HG03064 (cell line): ENCODE results near the gene ARMS2.

Source experiments
- ATAC-seq: cut with Tn5 transposase; IDR thresholded peaks from one replicate; pipeline ENCODE4 v1.9.1; 2021; ENCODE audit warnings: low read depth; ENCODE audit not compliant: unreplicated experiment

Gene ARMS2

DNA sequence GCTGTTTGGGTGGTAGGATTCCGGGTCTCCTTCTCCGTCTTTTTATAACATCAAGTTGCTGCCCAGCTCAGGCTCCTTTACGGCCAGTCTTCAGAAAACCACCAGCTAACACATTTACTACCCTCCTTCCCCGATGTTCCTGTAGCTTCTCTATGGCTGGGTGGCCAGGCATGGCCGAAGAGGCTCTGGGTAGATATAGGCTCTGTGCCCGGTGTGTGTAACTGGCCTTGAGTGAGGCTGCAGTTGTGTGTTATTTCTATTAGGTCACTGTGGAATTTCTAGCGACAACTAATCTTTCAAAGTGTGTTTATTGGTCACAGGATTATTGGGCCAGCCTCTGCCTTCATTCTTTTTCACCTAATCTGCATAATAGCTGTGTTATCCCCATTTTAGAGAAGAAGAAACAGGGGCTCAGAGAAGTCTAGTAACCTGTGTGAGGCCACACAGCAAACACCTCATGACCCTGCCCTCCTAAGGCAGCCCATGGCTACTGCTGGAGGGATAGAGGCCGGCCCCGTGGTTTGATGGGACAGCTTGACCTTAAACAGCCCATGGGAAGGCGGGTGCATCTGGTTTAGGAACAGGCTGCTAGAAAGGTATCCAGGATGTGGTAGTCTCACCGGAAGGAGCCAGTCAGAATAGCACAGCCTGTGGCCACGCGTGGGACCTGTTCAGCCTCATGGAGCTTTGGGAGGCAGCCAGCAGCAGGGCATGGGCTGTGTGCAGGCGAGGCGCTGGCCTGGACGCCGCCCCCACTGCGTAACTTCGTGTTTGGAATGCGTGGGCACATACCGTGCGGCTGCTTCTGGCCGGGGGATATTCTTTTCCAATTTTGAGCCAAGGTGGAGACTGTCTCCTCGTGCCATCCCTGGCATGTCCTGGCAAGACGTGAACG lies 36.6 kb downstream of the ARMS2 start:
- ATAC-seq, result no peak

DNA sequence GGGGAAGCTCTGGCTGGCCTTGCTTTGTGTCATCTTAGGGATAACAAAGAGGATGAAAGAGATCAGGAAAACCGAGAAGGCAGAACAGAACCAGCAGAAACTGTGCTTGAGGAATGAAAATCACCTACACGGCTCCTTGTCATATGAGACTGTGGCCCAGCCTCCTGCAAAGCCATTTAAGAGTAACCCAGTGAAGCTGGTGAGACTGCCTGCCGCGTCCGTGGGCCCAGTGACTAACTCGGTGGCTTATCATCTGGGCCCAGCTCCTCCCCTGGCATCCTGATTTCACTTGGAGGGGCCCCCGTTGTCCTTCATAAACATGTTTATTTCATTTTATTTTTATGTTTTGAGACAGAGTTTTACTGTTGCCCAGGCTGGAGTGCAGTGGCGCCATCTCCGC lies 37.6 kb downstream of the ARMS2 start:
- no peak for ATAC-seq

- ATAC-seq, result no peak
These were observed 38.6 kb downstream of the ARMS2 start for GRCh38 chr10:122492999-122493481.

DNA sequence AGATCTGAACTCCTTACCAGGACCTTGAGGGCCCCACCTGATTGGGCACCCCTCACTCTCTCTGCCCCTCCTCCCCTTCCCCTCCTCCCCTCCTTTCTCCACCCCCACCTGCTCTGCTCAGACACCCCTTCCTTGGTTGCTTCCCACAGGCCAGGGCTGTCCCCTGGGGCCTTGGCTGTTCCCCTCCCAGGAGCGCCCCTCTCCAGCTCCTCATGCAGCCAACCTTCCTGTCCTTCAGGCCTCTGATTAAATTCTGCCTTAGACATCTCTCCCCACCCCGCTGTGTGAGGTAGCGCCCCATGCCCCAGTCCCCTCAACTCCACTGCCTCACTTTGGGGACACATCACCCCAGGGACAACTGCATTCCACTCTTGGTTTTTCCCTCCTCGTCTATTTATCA lies 39.3 kb downstream of the ARMS2 start:
- no peak for ATAC-seq

- no peak for ATAC-seq
These were observed 39.8 kb downstream of the ARMS2 start for GRCh38 chr10:122494173-122494820.

GRCh38 chr10:122494833-122495232 lies 40.4 kb downstream of the ARMS2 start:
- ATAC-seq, result no peak

DNA sequence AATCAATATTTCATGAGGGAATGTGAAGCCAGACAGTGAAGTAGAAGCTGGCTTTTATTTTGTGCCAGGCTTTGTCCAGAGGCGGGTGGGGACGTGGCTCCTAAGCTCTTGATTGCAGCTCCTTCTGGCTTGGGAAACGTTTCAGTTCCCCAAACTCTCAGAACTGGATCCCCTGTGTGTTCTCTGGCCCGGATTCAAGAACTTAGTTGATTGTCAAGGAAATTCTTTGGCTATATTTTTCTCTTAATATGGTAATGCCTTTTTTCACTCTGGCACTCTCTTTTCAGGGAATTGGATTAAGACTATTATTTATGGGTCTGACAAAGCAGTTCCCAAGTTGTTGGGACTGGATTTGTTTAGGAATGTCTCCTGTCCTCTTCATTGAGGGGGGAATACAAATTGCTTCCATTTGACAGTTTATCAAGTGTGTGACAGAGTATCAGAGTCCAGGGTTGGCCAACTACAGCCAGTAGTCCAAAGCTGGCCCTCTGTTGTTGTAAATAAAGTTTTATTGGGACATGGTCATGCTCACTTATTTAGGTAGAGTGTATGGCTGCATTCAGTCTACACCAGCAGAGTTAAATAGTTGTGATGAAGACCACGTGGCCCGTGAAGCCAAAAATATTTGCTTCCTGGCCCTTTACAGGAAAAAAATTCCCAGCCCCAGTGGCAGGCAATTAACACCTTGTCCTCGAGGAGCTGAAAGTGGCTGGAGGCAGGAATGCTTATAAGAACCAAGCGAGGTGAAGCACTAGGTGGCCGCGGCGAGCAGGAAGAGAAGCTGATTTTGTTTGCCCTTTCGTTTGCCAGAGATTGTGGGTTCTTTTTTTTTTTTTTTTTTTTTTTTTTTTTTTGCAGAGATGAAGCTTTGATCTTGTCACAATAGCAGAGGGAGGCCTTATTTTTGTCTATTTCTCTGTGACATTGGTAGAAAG lies 41.2 kb downstream of the ARMS2 start:
- ATAC-seq, result no peak

- no peak for ATAC-seq
These were observed 42.8 kb downstream of the ARMS2 start for GRCh38 chr10:122497241-122497640.

- ATAC-seq, result no peak
These were observed 44.1 kb downstream of the ARMS2 start for GRCh38 chr10:122498521-122498920.

DNA sequence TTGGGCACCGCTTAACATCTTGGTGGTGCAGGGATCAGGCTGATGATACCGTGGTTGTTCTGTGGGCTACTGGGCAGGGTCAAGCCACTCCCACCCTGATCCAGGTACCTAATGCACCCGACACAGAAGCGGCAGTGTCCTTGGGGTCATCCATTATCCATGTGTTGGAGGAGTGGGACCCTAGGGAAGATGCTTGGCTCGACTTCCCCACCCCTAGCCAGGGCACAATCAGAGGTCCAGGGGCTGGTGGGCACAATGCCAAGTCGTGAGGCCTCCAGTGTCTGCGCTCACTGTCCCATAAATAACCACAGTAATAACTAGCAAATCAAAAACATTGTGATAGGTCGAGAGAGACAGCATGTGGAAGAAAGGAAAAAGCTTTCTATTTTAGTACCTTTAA lies 44.6 kb downstream of the ARMS2 start:
- no peak for ATAC-seq

- no peak for ATAC-seq
These were observed 45.1 kb downstream of the ARMS2 start for GRCh38 chr10:122499491-122499941.

- no peak for ATAC-seq
These were observed 45.7 kb downstream of the ARMS2 start for GRCh38 chr10:122500194-122500593.

- no peak for ATAC-seq
These were observed 46.3 kb downstream of the ARMS2 start for GRCh38 chr10:122500726-122501125.

GRCh38 chr10:122503012-122503411 lies 48.6 kb downstream of the ARMS2 start:
- no peak for ATAC-seq

DNA sequence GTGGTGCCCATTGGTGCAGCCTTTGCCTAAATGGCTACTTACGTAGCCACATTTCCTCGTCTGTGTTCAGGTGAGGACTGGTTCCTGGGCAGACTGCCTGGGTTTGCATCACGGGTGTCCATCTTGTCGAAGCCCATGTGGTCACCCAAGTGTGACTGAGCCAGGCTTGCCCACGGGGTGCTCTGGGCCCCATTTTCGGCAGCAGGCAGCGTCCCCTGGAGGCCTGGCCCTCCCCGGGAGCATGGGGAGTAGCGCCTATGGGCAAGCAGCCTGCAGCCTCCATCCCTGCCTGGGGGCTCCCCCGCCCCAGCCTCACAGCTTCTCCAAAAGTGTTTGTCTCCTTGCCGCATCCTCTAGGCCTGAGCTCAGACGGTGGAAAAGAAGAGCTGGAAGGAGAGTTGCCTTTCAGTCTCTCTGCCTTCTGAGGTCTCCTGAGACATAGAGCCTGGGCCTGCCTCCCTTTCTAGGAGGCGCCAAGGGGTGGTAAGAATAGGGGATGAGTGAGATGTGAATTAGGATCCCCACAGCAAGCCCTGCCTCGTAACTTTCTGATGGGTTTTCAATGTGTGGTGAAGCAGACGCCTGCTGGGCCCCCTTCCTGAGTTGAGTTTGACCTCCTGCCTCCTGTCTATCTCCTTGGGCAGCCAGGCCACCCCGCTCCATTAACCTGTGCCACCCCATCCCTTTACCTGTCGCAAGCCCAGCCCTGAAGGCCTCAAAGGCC lies 49.6 kb downstream of the ARMS2 start:
- no peak for ATAC-seq

- no peak for ATAC-seq
These were observed 50.1 kb downstream of the ARMS2 start for GRCh38 chr10:122504610-122504950.

DNA sequence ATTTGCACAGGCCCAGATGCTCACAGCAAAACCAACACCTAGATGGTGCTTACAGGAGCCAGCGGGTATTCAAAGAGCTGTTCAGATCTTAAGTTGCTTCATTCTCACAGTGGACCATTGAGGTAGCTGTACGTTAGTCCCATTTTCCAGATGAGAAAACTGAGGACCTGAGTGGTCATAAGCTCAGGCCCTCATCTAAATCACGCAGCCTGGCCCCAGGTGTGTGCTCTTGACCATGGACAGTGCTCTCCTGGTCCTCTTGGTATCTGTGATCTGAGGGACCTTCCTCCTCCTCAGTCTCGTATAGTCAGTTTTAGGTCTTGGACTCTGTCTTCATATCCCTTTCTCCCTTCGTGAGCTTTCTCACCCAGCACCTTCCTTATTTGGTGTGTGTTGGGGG lies 50.6 kb downstream of the ARMS2 start:
- ATAC-seq, result no peak

GRCh38 chr10:122505885-122506645 lies 51.6 kb downstream of the ARMS2 start:
- no peak for ATAC-seq
